Peyer's patch (tissue), 4 donors: ENCODE measurements around the gene RACK1.
"Not testable (repeated sequence)": the region's sequence is repeated elsewhere in the genome, so short reads cannot be mapped to it uniquely, and the experiment has no call there.

ENCODE experiments used
- POLR2A ChIP-seq, 2 donors: fragments of 450-650 bp; IDR thresholded peaks; one replicate each; pipeline ENCODE4 v1.5.1; 2017; ENCODE audit warnings: antibody characterized with exemption in 2 of 2, mild to moderate bottlenecking in 2 of 2, moderate library complexity in 2 of 2
- TF ChIP-seq, protein P1 (sequence below), 6 experiments: fragments of 450-650 bp in 4 of 6; fragments of 200-600 bp in 2 of 6; sonication (generic) in 1 of 6; IDR thresholded peaks; one replicate each; pipeline ENCODE4 v1.5.1; 2017 to 2019; ENCODE audit warnings: antibody characterized with exemption in 6 of 6, mild to moderate bottlenecking in 3 of 6, moderate library complexity in 1 of 6

DNA sequence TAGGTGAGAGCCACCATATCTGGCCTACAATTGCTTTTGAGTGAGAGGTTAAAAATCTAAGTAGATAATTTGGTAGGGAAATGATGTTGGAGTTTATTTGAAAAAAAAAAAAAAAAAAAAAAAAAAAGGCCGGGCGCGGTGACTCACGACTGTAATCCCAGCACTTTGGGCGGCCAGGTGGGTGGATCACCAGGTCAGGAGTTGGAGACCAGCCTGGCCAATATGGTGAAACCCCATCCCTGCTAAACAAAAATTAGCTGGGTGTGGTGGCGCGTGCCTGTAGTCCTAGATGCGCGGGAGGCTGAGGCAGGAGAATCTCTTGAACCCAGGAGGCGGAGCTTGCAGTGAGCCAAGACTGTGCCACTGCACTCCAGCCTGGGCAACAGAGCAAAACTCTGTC lies 29.5 kb downstream of the RACK1 start:
- TF ChIP-seq, protein P1, sequence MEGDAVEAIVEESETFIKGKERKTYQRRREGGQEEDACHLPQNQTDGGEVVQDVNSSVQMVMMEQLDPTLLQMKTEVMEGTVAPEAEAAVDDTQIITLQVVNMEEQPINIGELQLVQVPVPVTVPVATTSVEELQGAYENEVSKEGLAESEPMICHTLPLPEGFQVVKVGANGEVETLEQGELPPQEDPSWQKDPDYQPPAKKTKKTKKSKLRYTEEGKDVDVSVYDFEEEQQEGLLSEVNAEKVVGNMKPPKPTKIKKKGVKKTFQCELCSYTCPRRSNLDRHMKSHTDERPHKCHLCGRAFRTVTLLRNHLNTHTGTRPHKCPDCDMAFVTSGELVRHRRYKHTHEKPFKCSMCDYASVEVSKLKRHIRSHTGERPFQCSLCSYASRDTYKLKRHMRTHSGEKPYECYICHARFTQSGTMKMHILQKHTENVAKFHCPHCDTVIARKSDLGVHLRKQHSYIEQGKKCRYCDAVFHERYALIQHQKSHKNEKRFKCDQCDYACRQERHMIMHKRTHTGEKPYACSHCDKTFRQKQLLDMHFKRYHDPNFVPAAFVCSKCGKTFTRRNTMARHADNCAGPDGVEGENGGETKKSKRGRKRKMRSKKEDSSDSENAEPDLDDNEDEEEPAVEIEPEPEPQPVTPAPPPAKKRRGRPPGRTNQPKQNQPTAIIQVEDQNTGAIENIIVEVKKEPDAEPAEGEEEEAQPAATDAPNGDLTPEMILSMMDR (IDR thresholded peaks at IDR 0.05): not testable (repeated sequence)
- TF ChIP-seq POLR2A (IDR thresholded peaks at IDR 0.05): not testable (repeated sequence)
